HG03135 (cell line): ENCODE data around the gene SERHL2.
"Not testable (repeated sequence)": the region's sequence is repeated elsewhere in the genome, so short reads cannot be mapped to it uniquely, and the experiment has no call there.

Source experiments
- ATAC-seq: cut with Tn5 transposase; IDR thresholded peaks from one replicate; pipeline ENCODE4 v1.9.1; 2021; ENCODE audit warnings: mild to moderate bottlenecking, moderate library complexity; ENCODE audit not compliant: unreplicated experiment

Gene SERHL2

DNA sequence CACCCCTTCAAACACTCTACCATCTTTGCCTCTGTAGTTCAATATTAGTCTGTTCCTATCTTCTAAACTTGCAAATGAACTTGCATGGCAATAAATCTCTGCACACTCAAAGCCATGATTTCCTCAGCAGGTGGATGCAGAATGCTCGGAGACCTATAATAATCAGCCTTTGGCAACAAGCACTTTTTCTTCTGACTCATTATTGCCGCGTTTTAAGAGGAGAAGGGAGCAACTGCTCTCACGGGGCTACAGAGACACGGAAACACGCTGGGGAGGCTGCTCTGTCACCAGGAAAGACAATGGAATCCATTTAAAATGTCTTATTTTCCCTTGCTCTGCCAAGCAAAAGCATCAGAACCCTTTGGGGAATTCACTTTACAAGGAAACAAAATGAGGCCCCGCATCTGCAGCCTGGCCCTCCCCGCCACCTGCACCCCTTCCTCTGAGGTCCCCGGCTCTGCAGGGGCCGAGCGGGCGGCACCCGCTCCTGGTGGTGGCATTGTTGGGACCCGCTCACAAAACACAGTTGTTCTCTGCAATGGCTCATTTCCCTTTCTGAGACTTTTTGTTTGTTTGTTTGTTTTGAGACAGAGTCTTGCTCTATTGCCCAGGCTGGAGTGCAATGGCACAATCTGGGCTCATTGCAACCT is 18.5 kb upstream of the SERHL2 start:
- ATAC-seq: not testable (repeated sequence)

DNA sequence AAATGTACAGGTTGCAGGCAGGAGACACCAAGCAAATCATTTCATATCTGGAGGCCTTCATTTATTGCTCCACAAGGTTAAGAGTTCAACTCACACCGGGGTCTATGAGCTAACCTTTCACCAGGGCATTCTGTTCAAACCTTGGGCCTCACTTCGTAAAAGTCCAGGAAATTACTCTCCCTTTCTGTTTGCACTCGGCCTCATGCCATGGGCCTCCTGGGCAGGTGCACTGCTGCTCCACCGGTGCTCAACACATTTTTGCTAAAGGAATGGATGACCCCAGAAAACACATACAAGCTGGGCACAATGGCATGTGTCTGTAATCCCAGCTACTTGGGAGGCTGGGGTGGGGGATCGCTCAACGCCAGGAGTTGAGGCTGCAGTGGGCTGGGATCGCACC is 17.6 kb upstream of the SERHL2 start:
- no peak for ATAC-seq

- not testable (repeated sequence) for ATAC-seq
Observed at GRCh38 chr22:42536634-42537033, 17.1 kb upstream of the SERHL2 start.

DNA sequence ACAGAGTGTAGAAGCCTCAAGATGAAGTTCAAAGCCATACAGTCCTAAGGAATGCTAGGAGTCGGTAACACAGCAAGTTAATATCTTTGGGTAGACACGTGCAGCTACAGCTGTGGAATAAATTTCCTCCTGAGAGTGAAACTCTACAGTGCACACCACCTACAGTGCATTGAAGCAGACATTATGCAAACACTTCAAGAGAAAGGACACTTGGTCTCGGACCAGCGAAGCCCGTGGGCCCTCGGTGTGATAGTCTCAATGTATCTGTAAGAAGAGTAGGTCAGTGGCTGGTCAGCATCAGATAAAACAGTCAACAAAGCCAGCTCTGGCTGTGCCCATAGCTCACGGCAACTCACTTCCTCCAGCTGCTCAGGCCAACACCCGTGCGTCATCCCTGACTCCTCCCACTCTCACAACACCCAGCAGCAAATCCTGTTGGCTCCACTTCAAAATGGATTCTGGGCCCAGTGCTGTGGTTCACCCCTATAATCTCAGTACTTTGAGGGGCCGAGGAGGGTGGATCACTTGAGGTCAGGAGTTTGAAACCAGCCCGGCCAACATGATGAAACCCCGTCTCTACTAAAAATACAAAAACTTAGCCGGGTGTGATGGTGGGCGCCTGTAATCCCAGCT is 16.4 kb upstream of the SERHL2 start:
- peak; percentile 45 for ATAC-seq

GRCh38 chr22:42539236-42539771 is 14.5 kb upstream of the SERHL2 start:
- ATAC-seq: peak; percentile 46

- ATAC-seq: no peak
Observed at GRCh38 chr22:42544686-42545085, 9.1 kb upstream of the SERHL2 start.

GRCh38 chr22:42547562-42547961 is 6.2 kb upstream of the SERHL2 start:
- no peak for ATAC-seq

GRCh38 chr22:42548126-42548525 is 5.6 kb upstream of the SERHL2 start:
- not testable (repeated sequence) for ATAC-seq

DNA sequence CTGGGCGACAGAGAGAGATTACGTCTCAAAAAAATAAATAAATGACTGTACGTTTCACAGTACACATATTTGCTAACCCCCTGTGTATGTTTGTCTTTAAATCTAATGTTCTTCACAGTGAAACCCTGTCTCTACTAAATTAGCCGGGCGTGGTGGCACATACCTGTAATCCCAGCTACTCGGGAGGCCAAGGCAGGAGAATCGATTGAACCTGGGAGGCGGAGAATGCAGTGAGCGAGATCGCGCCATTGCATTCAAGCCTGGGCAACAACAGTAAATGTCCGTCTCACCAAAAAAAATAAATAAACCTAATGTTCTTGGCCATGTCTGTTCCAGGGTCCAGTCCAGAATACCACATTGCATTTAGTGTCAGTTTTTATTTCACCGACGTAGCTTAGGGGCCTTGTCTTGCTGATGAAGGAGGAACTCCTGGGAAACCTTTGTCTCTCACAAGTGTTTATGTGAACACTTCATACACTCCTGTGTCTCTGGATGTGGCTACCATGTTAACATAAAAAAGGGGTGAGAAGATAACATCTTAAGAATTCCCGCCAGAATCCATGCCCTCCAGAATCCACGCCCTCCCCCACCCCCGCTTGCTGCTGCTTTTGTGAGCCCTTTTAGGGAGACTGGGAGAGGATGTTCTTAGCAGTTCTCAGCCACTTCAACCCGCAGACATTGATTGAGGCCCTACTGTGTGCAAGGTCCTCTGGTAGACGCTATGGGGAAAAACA is 5.0 kb upstream of the SERHL2 start:
- ATAC-seq: no peak

DNA sequence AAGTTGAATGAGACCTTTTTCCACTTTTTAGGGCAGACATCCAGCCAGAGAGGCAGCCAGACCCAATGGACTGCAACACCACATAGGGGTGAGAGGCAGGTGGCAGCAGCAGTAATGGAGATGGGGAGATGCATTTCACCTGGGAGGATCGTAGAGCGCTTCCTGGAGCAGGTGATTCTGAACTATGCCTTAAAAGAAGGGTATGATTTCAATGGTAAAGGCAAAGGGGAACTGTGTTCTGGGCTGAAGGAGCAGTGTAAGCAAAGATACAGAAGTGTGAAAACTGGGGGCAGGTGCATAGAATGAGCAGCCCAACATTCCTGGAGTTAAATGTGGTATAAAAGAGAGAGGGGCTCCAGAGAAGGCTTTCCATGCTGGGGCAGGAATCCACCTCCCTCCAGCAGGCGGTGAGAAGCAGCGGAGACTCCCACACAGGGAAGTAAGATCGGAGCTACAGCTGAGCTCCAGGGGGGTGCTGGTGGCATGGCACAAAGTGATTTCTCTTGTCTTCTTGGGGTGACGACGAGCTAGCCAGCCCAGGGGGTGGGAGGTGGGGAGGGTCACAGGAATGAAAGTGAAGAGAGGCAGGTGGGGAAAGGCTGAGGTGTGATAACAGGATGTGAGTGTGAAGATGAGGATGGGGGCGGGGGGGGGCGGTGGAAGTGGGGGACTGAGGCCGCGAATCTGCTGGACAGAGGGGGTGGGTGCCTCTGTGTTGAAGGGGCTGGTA is 4.3 kb upstream of the SERHL2 start:
- ATAC-seq: no peak

GRCh38 chr22:42552294-42552647 is 1.5 kb upstream of the SERHL2 start:
- not testable (repeated sequence) for ATAC-seq

GRCh38 chr22:42560381-42560780 is 6.6 kb downstream of the SERHL2 start:
- ATAC-seq: no peak

- no peak for ATAC-seq
Observed at GRCh38 chr22:42560781-42561180, 7.0 kb downstream of the SERHL2 start.

DNA sequence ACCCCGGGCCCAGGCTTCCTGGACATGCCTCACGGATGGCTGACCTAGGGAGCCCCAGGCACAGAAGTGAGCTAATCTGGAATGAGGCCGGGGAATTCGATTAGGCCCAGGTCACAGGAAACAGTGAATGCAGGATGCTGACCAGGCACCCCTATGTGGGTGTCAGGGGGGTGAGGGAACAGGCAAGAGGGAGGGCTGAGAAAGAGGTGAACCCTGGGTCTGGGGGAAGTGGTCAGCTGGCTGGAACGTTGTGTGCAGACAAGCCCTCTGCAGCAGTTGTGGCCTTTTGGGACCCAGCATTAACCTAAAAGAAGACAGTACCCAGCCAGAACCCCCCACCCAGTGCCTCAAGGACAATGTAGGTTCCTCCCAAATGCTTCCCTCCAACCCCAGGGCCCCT is 8.1 kb downstream of the SERHL2 start:
- no peak for ATAC-seq

GRCh38 chr22:42562279-42562678 is 8.5 kb downstream of the SERHL2 start:
- ATAC-seq: no peak

GRCh38 chr22:42562684-42563083 is 8.9 kb downstream of the SERHL2 start:
- no peak for ATAC-seq

- not testable (repeated sequence) for ATAC-seq
Observed at GRCh38 chr22:42563943-42564342, 10.2 kb downstream of the SERHL2 start.

- ATAC-seq: no peak
Observed at GRCh38 chr22:42564699-42565098, 10.9 kb downstream of the SERHL2 start.

- ATAC-seq: no peak
Observed at GRCh38 chr22:42565956-42566355, 12.2 kb downstream of the SERHL2 start.

- ATAC-seq: not testable (repeated sequence)
Observed at GRCh38 chr22:42567950-42568349, 14.2 kb downstream of the SERHL2 start.

DNA sequence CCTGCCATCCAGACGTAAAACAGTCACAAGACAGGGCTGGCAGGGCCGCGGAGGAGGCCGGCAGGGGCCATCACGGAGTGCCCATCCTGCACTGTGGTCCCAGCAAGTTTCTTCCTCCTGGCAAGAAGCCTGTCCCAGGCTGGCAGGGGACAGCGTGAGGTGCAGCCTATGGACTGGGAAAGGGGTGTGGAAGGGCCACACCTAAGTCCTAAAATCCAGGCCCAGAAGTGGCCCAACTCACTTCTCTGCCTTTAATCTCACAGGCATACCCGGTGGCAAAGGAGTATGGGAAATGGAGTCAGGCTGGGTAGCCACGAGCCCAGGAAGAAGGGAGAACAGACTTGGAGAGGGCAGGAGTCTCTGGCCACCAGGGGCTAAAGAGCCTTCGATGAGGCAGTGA is 16.8 kb downstream of the SERHL2 start:
- not testable (repeated sequence) for ATAC-seq
